ENCODE measurements around the gene ZSWIM2.

- TF ChIP-seq, protein P1, sequence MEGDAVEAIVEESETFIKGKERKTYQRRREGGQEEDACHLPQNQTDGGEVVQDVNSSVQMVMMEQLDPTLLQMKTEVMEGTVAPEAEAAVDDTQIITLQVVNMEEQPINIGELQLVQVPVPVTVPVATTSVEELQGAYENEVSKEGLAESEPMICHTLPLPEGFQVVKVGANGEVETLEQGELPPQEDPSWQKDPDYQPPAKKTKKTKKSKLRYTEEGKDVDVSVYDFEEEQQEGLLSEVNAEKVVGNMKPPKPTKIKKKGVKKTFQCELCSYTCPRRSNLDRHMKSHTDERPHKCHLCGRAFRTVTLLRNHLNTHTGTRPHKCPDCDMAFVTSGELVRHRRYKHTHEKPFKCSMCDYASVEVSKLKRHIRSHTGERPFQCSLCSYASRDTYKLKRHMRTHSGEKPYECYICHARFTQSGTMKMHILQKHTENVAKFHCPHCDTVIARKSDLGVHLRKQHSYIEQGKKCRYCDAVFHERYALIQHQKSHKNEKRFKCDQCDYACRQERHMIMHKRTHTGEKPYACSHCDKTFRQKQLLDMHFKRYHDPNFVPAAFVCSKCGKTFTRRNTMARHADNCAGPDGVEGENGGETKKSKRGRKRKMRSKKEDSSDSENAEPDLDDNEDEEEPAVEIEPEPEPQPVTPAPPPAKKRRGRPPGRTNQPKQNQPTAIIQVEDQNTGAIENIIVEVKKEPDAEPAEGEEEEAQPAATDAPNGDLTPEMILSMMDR (IDR thresholded peaks at IDR 0.05), result no peak
- TF ChIP-seq POLR2A (IDR thresholded peaks at IDR 0.05) (no peak), EP300 (IDR thresholded peaks at IDR 0.05) (no peak)
Observed at GRCh38 chr2:186871881-186872280, 22.9 kb upstream of the ZSWIM2 start.
